ENCODE measurements around the gene SEMA5B.

SEMA5B gene

DNA sequence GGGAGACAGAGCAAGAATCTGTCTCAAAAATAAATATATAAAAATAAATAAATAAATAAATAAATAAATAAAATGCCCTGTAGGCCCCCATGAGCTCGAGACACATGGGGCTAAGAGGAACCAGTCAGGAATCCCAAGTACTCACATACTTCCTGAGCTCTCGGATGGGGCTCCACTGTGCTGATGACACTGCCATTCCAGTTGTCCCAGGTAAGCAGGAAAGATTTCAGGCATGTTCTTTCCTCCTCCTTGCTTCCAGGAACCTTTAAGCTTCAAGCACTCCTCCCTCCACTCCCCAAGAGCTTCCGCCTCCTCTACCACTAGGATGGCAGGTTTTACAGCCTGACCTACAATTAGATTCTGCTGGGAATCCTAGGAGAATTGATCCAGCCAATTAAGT lies 119.3 kb downstream of the SEMA5B start:
- no peaks in the 10 kb centered on the region for H3K36me3 ChIP-seq (ENCODE audit: insufficient read depth, low read length)

DNA sequence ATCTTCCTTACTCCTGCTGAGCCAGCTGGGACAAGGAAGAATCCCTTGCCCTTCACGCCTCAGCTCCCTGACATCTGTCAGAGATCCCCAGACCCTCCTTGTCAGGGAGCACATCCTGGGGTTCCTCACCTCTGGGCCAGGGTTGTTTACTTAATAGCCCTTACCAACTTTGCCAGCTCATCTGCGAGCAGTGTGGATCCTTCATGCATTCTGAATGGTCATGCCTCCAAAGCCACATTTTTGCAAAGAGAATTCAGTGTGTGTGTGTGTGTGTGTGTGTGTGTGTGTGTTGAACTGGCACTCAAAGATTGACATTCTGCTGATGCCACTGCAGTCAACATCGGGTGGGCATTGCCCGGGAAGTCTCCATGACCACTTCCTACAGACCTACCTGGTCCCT lies 120.1 kb downstream of the SEMA5B start:
- H3K9me3 ChIP-seq (ENCODE audit: low read length) = no peaks in the 10 kb centered on the region; the same call in 1 of the 2 replicates
- H3K9me2 ChIP-seq (ENCODE audit: low read depth, low read length) = no peaks in the 10 kb centered on the region
- H3K36me3 ChIP-seq (ENCODE audit: insufficient read depth, low read length) = no peaks in the 10 kb centered on the region
- no peak overlapping the region for H3K9ac ChIP-seq (ENCODE audit: low read length)
- H3K27me3 ChIP-seq (ENCODE audit: insufficient read depth, low read length) = no peaks in the 10 kb centered on the region; the same call in 1 of the 2 replicates
- no peaks in the 10 kb centered on the region for H3K79me2 ChIP-seq (ENCODE audit: insufficient read depth, low read length)
- no peaks in the 10 kb centered on the region for H3K4me1 ChIP-seq (ENCODE audit: insufficient read depth, low read length, severe bottlenecking)
- no peak overlapping the region for H3K4me3 ChIP-seq (ENCODE audit: low read depth, low read length, poor library complexity, severe bottlenecking)
- H3K27ac ChIP-seq (ENCODE audit: low read depth, low read length, poor library complexity, severe bottlenecking) = no peak overlapping the region
- no peaks in the 10 kb centered on the region for H4K20me1 ChIP-seq (ENCODE audit: insufficient read depth, low read length)
- H3F3A ChIP-seq (ENCODE audit: insufficient read depth, low read length) = no peaks in the 10 kb centered on the region
- no peak overlapping the region for H3K4me2 ChIP-seq (ENCODE audit: low read length)
- no peak for TF ChIP-seq EZH2 (IDR thresholded peaks at IDR 0.05; ENCODE audit: borderline replicate concordance, low read length)
- TF ChIP-seq, protein P1, sequence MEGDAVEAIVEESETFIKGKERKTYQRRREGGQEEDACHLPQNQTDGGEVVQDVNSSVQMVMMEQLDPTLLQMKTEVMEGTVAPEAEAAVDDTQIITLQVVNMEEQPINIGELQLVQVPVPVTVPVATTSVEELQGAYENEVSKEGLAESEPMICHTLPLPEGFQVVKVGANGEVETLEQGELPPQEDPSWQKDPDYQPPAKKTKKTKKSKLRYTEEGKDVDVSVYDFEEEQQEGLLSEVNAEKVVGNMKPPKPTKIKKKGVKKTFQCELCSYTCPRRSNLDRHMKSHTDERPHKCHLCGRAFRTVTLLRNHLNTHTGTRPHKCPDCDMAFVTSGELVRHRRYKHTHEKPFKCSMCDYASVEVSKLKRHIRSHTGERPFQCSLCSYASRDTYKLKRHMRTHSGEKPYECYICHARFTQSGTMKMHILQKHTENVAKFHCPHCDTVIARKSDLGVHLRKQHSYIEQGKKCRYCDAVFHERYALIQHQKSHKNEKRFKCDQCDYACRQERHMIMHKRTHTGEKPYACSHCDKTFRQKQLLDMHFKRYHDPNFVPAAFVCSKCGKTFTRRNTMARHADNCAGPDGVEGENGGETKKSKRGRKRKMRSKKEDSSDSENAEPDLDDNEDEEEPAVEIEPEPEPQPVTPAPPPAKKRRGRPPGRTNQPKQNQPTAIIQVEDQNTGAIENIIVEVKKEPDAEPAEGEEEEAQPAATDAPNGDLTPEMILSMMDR (IDR thresholded peaks at IDR 0.05; ENCODE audit: low read length) = no peak
- no peak overlapping the region for H2AFZ ChIP-seq (ENCODE audit: low read length)

More for the DNA sequence above, 119.3 kb downstream of the SEMA5B start:
- Histone ChIP-seq H3K4me3 (ENCODE audit: low read depth, low read length, poor library complexity, severe bottlenecking) (no peak overlapping the region), H3K4me2 (ENCODE audit: low read length) (no peak overlapping the region), H3K27me3 (ENCODE audit: insufficient read depth, low read length) (no peaks in the 10 kb centered on the region; the same call in 1 of the 2 replicates), H3K79me2 (ENCODE audit: insufficient read depth, low read length) (no peaks in the 10 kb centered on the region), H3K4me1 (ENCODE audit: insufficient read depth, low read length, severe bottlenecking) (no peaks in the 10 kb centered on the region), H2AFZ (ENCODE audit: low read length) (no peak overlapping the region), H3F3A (ENCODE audit: insufficient read depth, low read length) (no peaks in the 10 kb centered on the region), H3K27ac (ENCODE audit: low read depth, low read length, poor library complexity, severe bottlenecking) (no peak overlapping the region), H3K9me2 (ENCODE audit: low read depth, low read length) (no peaks in the 10 kb centered on the region), H3K9ac (ENCODE audit: low read length) (no peak overlapping the region), H3K9me3 (ENCODE audit: low read length) (no peaks in the 10 kb centered on the region; the same call in 1 of the 2 replicates), H4K20me1 (ENCODE audit: insufficient read depth, low read length) (no peaks in the 10 kb centered on the region)
- TF ChIP-seq EZH2 (IDR thresholded peaks at IDR 0.05; ENCODE audit: borderline replicate concordance, low read length) = no peak
- TF ChIP-seq, protein P1 (IDR thresholded peaks at IDR 0.05; ENCODE audit: low read length) = no peak

DNA sequence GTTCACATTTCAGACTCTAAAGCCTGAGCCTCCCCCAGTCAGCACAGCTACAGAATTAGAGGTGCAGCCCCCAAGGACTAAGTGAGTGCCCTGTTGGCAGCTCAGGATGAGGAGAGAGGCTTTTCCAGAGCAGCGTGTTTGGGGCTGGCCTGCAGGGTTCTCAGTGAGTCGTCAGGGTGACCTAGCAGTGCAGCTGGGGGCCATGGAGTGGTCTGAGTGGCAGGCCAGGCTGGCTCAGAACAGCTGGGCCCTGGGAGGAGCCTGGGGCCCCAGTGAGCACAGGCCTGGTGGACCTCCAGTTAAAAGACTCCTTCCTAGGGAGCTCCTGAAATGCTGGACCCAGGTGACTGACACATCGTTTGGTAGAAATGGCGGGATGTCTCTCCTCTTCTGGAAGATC lies 124.4 kb downstream of the SEMA5B start:
- Histone ChIP-seq H3K9me2 (ENCODE audit: low read depth, low read length) (no peaks in the 10 kb centered on the region), H3K27ac (ENCODE audit: low read depth, low read length, poor library complexity, severe bottlenecking) (no peak overlapping the region), H3K79me2 (ENCODE audit: insufficient read depth, low read length) (no peaks in the 10 kb centered on the region), H3K4me3 (ENCODE audit: low read depth, low read length, poor library complexity, severe bottlenecking) (no peak overlapping the region), H4K20me1 (ENCODE audit: insufficient read depth, low read length) (no peaks in the 10 kb centered on the region), H3K9me3 (ENCODE audit: low read length) (no peaks in the 10 kb centered on the region; the same call in 1 of the 2 replicates), H3K27me3 (ENCODE audit: insufficient read depth, low read length) (no peaks in the 10 kb centered on the region; the same call in 1 of the 2 replicates), H3K4me2 (ENCODE audit: low read length) (no peak overlapping the region), H3K9ac (ENCODE audit: low read length) (no peak overlapping the region), H3K36me3 (ENCODE audit: insufficient read depth, low read length) (no peaks in the 10 kb centered on the region), H2AFZ (ENCODE audit: low read length) (no peak overlapping the region), H3K4me1 (ENCODE audit: insufficient read depth, low read length, severe bottlenecking) (no peaks in the 10 kb centered on the region), H3F3A (ENCODE audit: insufficient read depth, low read length) (no peaks in the 10 kb centered on the region)
- TF ChIP-seq EZH2 (IDR thresholded peaks at IDR 0.05; ENCODE audit: borderline replicate concordance, low read length) = no peak
- TF ChIP-seq, protein P1 (IDR thresholded peaks at IDR 0.05; ENCODE audit: low read length) = no peak
